HCT116 (cell line): Measurements from ENCODE around the gene NXN. TPM values are rescaled to one million over a fixed set of nuclear protein-coding genes. Genes with fewer than 3 reads are reported as not detected.

Source experiments
- ATAC-seq: fragments of 200-7000 bp; cut with Tn5 transposase; 2 replicates; pipeline ENCODE4 v1.9.1; 2020; ENCODE audit warnings: mild to moderate bottlenecking, moderate library complexity
- BruUV-seq: library from RNA; stranded (reverse); fragments of 400-500 nt; replicated peaks from 2 replicates; lab custom pipeline; 2021; lab: Mats Ljungman, UMichigan
- CTCF ChIA-PET: fragments of 300-600 bp; sonication (Branson Sonifier 250); formaldehyde crosslinking; loops from one replicate; lab custom pipeline; 2021; ENCODE audit warnings: antibody characterized with exemption; lab: Charles Lee
- POLR2A ChIA-PET: fragments of 300-600, 350-600 bp; sonication (Branson Sonifier 250); formaldehyde crosslinking; loops from one replicate; lab custom pipeline; 2021; ENCODE audit warnings: antibody characterized with exemption; lab: Charles Lee
- RAD21 ChIA-PET, 2 experiments: fragments of 300-600 bp; sonication (Branson Sonifier 250); formaldehyde crosslinking; loops; one replicate each; lab custom pipeline; 2023; ENCODE audit warnings: low total read pairs in 2 of 2; ENCODE audit not compliant: uncharacterized antibody in 2 of 2, unreplicated experiment in 2 of 2, low non-redundant PET in 1 of 2; lab: Charles Lee
- DNase-seq: peaks from one replicate; pipeline ENCODE4 v3.0.0-alpha.2; 2010; ENCODE audit warnings: low read depth, low spot score
- H2AFZ ChIP-seq: fragments of 200-600 bp; shearing (Covaris generic), sonication (generic); 2 replicates; pipeline ENCODE4 v1.6.1; 2017; ENCODE audit warnings: low read depth, mixed run types, mixed read lengths, antibody characterized with exemption, low read length; ENCODE audit not compliant: poor library complexity, severe bottlenecking
- H3K27ac ChIP-seq: 2 replicates; pipeline ENCODE4 v1.5.1; 2012; ENCODE audit warnings: low read depth, low read length
- H3K27me3 ChIP-seq: fragments of 200-600 bp; sonication (generic); 2 replicates; pipeline ENCODE4 v1.6.1; 2016; ENCODE audit warnings: mixed run types, low read length, mixed read lengths; ENCODE audit not compliant: insufficient read depth
- H3K36me3 ChIP-seq, 2 experiments: fragments of 200-500 bp in 1 of 2; fragments of 200-600 bp in 1 of 2; sonication (Bioruptor generic) in 1 of 2; sonication (generic) in 1 of 2; 2 replicates each; pipeline versions ENCODE4 v1.5.1 to v1.6.1; 2014 to 2016; ENCODE audit warnings: low read length in 2 of 2, inconsistent platforms in 1 of 2, mixed read lengths in 1 of 2, mixed run types in 1 of 2; ENCODE audit not compliant: insufficient read depth in 2 of 2, control insufficient read depth in 1 of 2
- H3K4me1 ChIP-seq, 2 experiments: fragments of 200-600 bp in 1 of 2; sonication (generic) in 1 of 2; 2 replicates each; pipeline versions ENCODE4 v1.5.1 to v1.6.1; 2012 to 2017; ENCODE audit warnings: low read length in 2 of 2, inconsistent platforms in 1 of 2, mild to moderate bottlenecking in 1 of 2, mixed read lengths in 1 of 2, mixed run types in 1 of 2, moderate library complexity in 1 of 2; ENCODE audit not compliant: insufficient read depth in 2 of 2, control insufficient read depth in 1 of 2
- H3K4me2 ChIP-seq: fragments of 200-600 bp; sonication (generic); 2 replicates; pipeline ENCODE4 v1.6.1; 2017; ENCODE audit warnings: mixed run types, low read length, mixed read lengths
- H3K4me3 ChIP-seq, 2 experiments: fragments of 200-600 bp in 1 of 2; sonication (generic) in 1 of 2; replicated peaks in 1 of 2; 2 replicates each; pipeline ENCODE4 v1.5.1; 2011 to 2016; ENCODE audit warnings: low read length in 2 of 2, control low read depth in 1 of 2, low read depth in 1 of 2, mild to moderate bottlenecking in 1 of 2, mixed read lengths in 1 of 2, mixed run types in 1 of 2
- H3K79me2 ChIP-seq: fragments of 200-600 bp; sonication (generic); 2 replicates; pipeline ENCODE4 v1.6.1; 2017; ENCODE audit warnings: mild to moderate bottlenecking, mixed run types, low read length, moderate library complexity, mixed read lengths; ENCODE audit not compliant: insufficient read depth
- H3K9ac ChIP-seq: fragments of 200-600 bp; sonication (generic); 2 replicates; pipeline ENCODE4 v1.6.1; 2016; ENCODE audit warnings: low read length, mixed read lengths
- H3K9me2 ChIP-seq: fragments of 200-600 bp; sonication (generic), shearing (Covaris generic); 2 replicates; pipeline ENCODE4 v1.6.1; 2017; ENCODE audit warnings: mixed run types, mild to moderate bottlenecking, moderate library complexity; ENCODE audit not compliant: insufficient read depth
- H3K9me3 ChIP-seq, 2 experiments: fragments of 200-500 bp in 1 of 2; fragments of 200-600 bp in 1 of 2; sonication (Bioruptor generic) in 1 of 2; sonication (generic) in 1 of 2; 2 replicates each; pipeline ENCODE4 v1.6.1; 2014 to 2017; ENCODE audit warnings: low read length in 2 of 2, mixed read lengths in 2 of 2, inconsistent platforms in 1 of 2, low read depth in 1 of 2, mild to moderate bottlenecking in 1 of 2, mixed run types in 1 of 2, moderate library complexity in 1 of 2; ENCODE audit not compliant: control insufficient read depth in 1 of 2, insufficient read depth in 1 of 2
- H4K20me1 ChIP-seq: fragments of 200-600 bp; sonication (generic), shearing (Covaris generic); 2 replicates; pipeline ENCODE4 v1.6.1; 2017; ENCODE audit warnings: mixed run types, mild to moderate bottlenecking, moderate library complexity; ENCODE audit not compliant: insufficient read depth
- ATF3 ChIP-seq: IDR thresholded peaks from 2 replicates; pipeline ENCODE4 v1.6.1; 2012
- CEBPB ChIP-seq: IDR thresholded peaks from 2 replicates; pipeline ENCODE4 v1.6.1; 2012; ENCODE audit warnings: low read depth
- CTCF ChIP-seq, 3 experiments: fragments of 200-600 bp in 1 of 3; sonication (generic) in 1 of 3; IDR thresholded peaks in 2 of 3; conservative IDR thresholded peaks in 1 of 3; 2 replicates each; pipeline ENCODE4 v1.5.1; 2012 to 2017; ENCODE audit warnings: low read depth in 2 of 3, low read length in 2 of 3, antibody characterized with exemption in 1 of 3, borderline replicate concordance in 1 of 3, control low read depth in 1 of 3, mild to moderate bottlenecking in 1 of 3, mixed read lengths in 1 of 3, mixed run types in 1 of 3, moderate library complexity in 1 of 3; ENCODE audit not compliant: insufficient read depth in 1 of 3
- EZH2phosphoT487 ChIP-seq: fragments of 200-600 bp; IDR thresholded peaks from 2 replicates; pipeline ENCODE4 v1.6.1; 2018; ENCODE audit warnings: antibody characterized with exemption, borderline replicate concordance
- POLR2AphosphoS5 ChIP-seq: IDR thresholded peaks from 2 replicates; pipeline ENCODE4 v1.6.1; 2011; ENCODE audit warnings: mild to moderate bottlenecking, low read depth, low read length, moderate library complexity
- SRF ChIP-seq: IDR thresholded peaks from 2 replicates; pipeline ENCODE4 v1.6.1; 2012; ENCODE audit warnings: low read depth
- TCF7L2 ChIP-seq: IDR thresholded peaks from 2 replicates; pipeline ENCODE4 v1.7.0; 2011; ENCODE audit warnings: borderline replicate concordance, inconsistent platforms; ENCODE audit not compliant: insufficient read depth, insufficient read length; ENCODE audit errors: extremely low read depth
- ZFX ChIP-seq: fragments of 450-650 bp; IDR thresholded peaks from 2 replicates; pipeline ENCODE4 v1.6.1; 2017
- intact Hi-C: fragments of 100-400 bp; cut with micrococcal nuclease; formaldehyde crosslinking; loops from 2 replicates; pipeline ENCODE4 v1.10.0; 2022
- total RNA-seq: library from RNA; stranded (reverse); gene quantifications from one replicate; pipeline ENCODE4 v1.2.1, GENCODE V29; 2021; ENCODE audit not compliant: unreplicated experiment

The NXN gene
- total RNA-seq, 1 experiment from 2014 or later = 83.7 TPM

GRCh38 chr17:799261-799660 is 180.3 kb downstream of the NXN start (continued):
- no peak for TF ChIP-seq CTCF (IDR thresholded peaks at IDR 0.05 in 2 of 3, conservative IDR thresholded peaks at IDR 0.05 in 1 of 3; ENCODE audit: borderline replicate concordance in 1 of 3, insufficient read depth in 1 of 3, low read depth in 2 of 3, low read length in 2 of 3)
- no peak for TF ChIP-seq ZFX
- TF ChIP-seq ATF3 = no peak
- TF ChIP-seq EZH2phosphoT487 = no peak
- no peak for TF ChIP-seq TCF7L2
- no peak for TF ChIP-seq POLR2AphosphoS5
- no peak for TF ChIP-seq SRF

- intact Hi-C loops = no loop called here
- H3K9me3 ChIP-seq = no peaks in the 10 kb centered on the region
- CTCF ChIA-PET = interaction anchor here (0.7 to 4.1 kb wide), 3 partner anchors 46 to 183 kb away, joined by 4 to 87 read pairs (median 6); partner anchors contain the start of gene NXN
These were observed 181.3 kb downstream of the NXN start for GRCh38 chr17:798246-798645.

More at GRCh38 chr17:798246-798645, 181.3 kb downstream of the NXN start:
- H3K27ac ChIP-seq = no peak overlapping the region
- ChIA-PET RAD21 (interaction anchor here in 1 of 2 experiments (0.6 kb wide), 1 partner anchor 183 kb away, joined by 3 read pairs; no protein-coding TSS in a partner anchor), POLR2A (interaction anchor here (1.6 kb wide), 1 partner anchor 182 kb away, joined by 3 read pairs; the partner anchor contains the start of gene NXN)
- H3K9me2 ChIP-seq = no peaks in the 10 kb centered on the region
- peaks cover 0 to 11% of the 10 kb centered on the region in 2 experiments; a peak in 2 of 4 replicates for H3K4me1 ChIP-seq
- H3K4me3 ChIP-seq = no peak overlapping the region
- no peaks in the 10 kb centered on the region for H3K79me2 ChIP-seq
- H3K36me3 ChIP-seq = peaks cover under 1 to 4% of the 10 kb centered on the region in 2 experiments; a peak in 1 of 4 replicates
- H3K9ac ChIP-seq = no peak overlapping the region
- H3K27me3 ChIP-seq = no peaks in the 10 kb centered on the region
- H3K4me2 ChIP-seq = no peak overlapping the region
- no peak for DNase-seq
- ATAC-seq = no peak
- no peaks in the 10 kb centered on the region for H4K20me1 ChIP-seq
- TF ChIP-seq CEBPB = no peak
- no peak overlapping the region for H2AFZ ChIP-seq
- no TSS peak for BruUV-seq
